Sigmoid colon (tissue), 4 donors: ENCODE measurements around the gene DIS3L2.

Experiments used
- CTCF ChIP-seq, 4 experiments: fragments of 450-650 bp in 3 of 4; fragments of 200-600 bp in 1 of 4; IDR thresholded peaks; one replicate each; pipeline ENCODE4 v1.5.1; 2016 to 2019; ENCODE audit warnings: antibody characterized with exemption in 4 of 4, mild to moderate bottlenecking in 3 of 4, moderate library complexity in 2 of 4
- EP300 ChIP-seq, 4 donors: sonication (generic); formaldehyde crosslinking; IDR thresholded peaks; one replicate each; pipeline ENCODE4 v1.6.1; 2017; ENCODE audit warnings: antibody characterized with exemption in 4 of 4
- POLR2A ChIP-seq, 2 donors: fragments of 450-650 bp; IDR thresholded peaks; one replicate each; pipeline ENCODE4 v1.6.1; 2016; ENCODE audit warnings: antibody characterized with exemption in 2 of 2, mild to moderate bottlenecking in 2 of 2, moderate library complexity in 2 of 2
- POLR2AphosphoS5 ChIP-seq, 4 donors: sonication (generic); formaldehyde crosslinking; IDR thresholded peaks; one replicate each; pipeline ENCODE4 v1.6.1; 2017; ENCODE audit warnings: antibody characterized with exemption in 4 of 4

DNA sequence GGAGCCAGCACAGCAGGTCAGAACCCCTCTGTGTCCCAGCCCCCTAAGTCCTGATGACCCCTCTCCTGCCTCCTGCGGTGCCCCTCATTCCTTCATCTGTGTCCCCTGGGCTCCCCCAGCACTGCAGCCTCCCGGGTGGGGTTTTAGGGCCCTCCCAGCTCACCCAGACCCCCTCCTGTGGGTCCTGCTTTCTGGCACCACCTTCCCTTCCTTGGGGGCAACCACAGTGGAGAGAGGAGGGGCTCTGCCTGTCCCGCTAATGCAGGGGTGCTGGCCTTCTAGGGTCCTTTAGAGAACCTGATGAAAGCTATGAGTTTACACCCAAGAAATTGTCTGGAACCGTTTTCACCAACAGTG, 374.3 kb downstream of the DIS3L2 start:
- TF ChIP-seq POLR2A (IDR thresholded peaks at IDR 0.05) (no peak), CTCF (IDR thresholded peaks at IDR 0.05) (no peak), POLR2AphosphoS5 (IDR thresholded peaks at IDR 0.05) (no peak), EP300 (IDR thresholded peaks at IDR 0.05) (no peak)
